Measurements from ENCODE around the gene ZSCAN10.

- TF ChIP-seq CTCF (IDR thresholded peaks at IDR 0.05) (no peak), EP300 (IDR thresholded peaks at IDR 0.05) (no peak), POLR2A (IDR thresholded peaks at IDR 0.05) (no peak)
Observed at GRCh38 chr16:3143598-3144320, 44.7 kb upstream of the ZSCAN10 start.

Measured in sigmoid colon (tissue), 4 donors.